ENCODE results near the gene KLHL30.

KLHL30 gene

GRCh38 chr2:238116298-238117198 is 21.9 kb upstream of the KLHL30 start:
- DNase-seq (ENCODE audit: low read depth): no peak
- H3K4me3 ChIP-seq (ENCODE audit: low read length): no peak overlapping the region
- TF ChIP-seq CTCF (conservative IDR thresholded peaks at IDR 0.05; ENCODE audit: low read length): no peak

- no peak for TF ChIP-seq CTCF (conservative IDR thresholded peaks at IDR 0.05; ENCODE audit: low read length)
- no peak overlapping the region for H3K4me3 ChIP-seq (ENCODE audit: low read length)
- peak; percentile 38 for DNase-seq (ENCODE audit: low read depth)
Observed at GRCh38 chr2:238117199-238118154, 21.0 kb upstream of the KLHL30 start.

- TF ChIP-seq CTCF (conservative IDR thresholded peaks at IDR 0.05; ENCODE audit: low read length): no peak
- H3K4me3 ChIP-seq (ENCODE audit: low read length): no peak overlapping the region
- DNase-seq (ENCODE audit: low read depth): no peak
Observed at GRCh38 chr2:238119756-238120462, 18.6 kb upstream of the KLHL30 start.

GRCh38 chr2:238120463-238121298 is 17.8 kb upstream of the KLHL30 start:
- H3K4me3 ChIP-seq (ENCODE audit: low read length): no peak overlapping the region
- DNase-seq (ENCODE audit: low read depth): no peak
- TF ChIP-seq CTCF (conservative IDR thresholded peaks at IDR 0.05; ENCODE audit: low read length): peak; percentile 13; the same call in 1 of the 2 replicates

GRCh38 chr2:238121511-238122286 is 16.8 kb upstream of the KLHL30 start:
- no peak overlapping the region for H3K4me3 ChIP-seq (ENCODE audit: low read length)
- no peak for DNase-seq (ENCODE audit: low read depth)
- TF ChIP-seq CTCF (conservative IDR thresholded peaks at IDR 0.05; ENCODE audit: low read length): no peak
